Measurements from ENCODE around the gene NOL4L.

DNA sequence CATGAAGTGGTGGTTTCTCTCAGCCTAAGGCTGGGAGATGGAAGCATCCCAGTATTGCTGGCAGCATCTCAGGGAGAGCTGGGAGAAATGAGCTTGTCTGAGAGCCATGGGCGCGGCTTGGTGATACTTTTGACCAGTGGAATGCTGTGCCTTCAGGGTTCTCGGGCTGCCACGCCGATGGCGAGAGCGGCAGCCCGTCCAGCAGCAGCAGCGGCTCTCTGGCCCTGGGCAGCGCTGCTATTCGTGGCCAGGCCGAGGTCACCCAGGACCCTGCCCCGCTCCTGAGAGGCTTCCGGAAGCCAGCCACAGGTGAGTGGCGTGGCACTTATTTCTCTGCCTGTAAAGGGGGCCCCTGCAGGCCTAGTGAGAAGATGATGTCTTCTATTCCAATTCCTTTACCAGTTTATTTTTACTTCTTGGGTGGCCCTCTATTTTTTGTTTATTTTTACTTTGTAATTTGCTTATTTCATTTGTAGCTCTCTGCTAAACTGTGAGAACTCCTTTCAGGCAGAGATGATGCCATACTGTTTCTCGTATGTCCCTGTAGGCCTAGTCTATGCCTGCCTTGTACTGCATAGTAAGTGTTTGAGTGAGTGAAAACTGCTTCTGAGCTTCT lies 155.3 kb downstream of the NOL4L start:
- no peak for TF ChIP-seq CTCF (optimal IDR thresholded peaks at IDR 0.05 in 1 of 3, IDR thresholded peaks at IDR 0.05 in 1 of 3, conservative IDR thresholded peaks at IDR 0.05 in 1 of 3; ENCODE audit: extremely low read depth in 1 of 3, insufficient read depth in 2 of 3, low read length in 3 of 3)
- no peak for TF ChIP-seq EZH2 (IDR thresholded peaks at IDR 0.05; ENCODE audit: low read length)

All from keratinocyte (primary cell).